HL-60/S4 treated with retinoic acid at 250 ng/mL for 4 days and 3 days (cell line): ENCODE data around the gene GNAI3.

Experiments
- in situ Hi-C: fragments of 300-500 bp; cut with MboI; formaldehyde crosslinking; loops from 2 replicates; pipeline ENCODE4 v1.7.0; 2022; ENCODE audit warnings: low sequenced_read_pairs

Gene GNAI3

DNA sequence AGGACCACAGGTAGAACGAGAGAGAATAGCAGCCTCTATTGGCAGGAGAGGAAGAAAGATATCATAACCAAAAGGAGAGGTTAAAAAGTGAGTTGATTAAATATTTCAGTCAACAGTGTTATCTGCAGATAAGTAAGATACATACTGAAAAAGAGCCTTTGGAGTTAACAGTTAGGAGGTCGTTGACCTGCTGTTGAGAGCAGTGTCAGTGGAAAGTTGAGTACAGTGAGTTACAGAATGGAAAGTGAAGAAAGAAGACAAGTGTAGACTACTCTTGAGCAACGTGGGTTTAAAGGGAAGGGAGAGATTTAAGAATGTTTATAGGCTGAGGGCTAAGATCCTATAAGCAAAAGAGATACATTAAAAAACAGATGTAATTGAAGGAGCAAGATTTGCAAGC, 40.8 kb downstream of the GNAI3 start:
- in situ Hi-C loops = no loop called here

DNA sequence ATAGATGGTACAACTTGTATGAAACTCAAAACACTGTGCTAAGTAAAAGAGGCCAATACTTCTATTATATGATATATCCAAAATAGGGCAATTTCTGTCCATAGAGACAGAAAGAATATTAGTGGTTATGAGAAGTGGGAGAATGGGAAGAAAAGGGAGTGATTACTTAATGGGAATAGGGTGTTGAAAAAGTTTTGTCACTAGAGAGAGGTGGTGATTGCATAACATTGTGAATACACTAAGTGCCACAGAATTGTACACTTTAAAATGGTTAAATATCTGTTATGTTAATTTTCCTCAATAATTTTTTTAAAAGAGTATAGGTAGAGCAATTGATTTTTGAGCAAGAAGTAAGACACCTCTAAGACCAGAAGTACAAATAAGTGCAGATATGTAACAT, 41.3 kb downstream of the GNAI3 start:
- in situ Hi-C loops = no loop called here

DNA sequence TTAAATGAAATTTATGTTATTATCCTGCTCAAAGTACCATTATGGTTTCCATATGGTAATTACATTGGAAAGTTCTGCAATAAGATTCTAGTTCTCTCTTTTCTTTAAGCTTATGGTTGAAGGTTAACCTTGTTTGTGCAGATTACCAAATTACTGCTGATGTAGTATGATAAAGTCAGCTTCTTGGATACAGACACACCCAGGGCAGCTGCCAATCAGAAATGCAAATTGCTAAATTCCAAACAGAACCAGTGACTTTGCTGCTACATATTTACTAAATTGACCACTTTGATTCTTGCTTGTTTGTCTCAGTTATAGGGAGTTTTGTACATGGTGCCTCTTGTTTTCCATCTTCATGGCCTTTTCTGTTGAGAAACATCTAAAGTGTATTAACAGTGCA, 44.5 kb downstream of the GNAI3 start:
- in situ Hi-C loops = no loop called here

DNA sequence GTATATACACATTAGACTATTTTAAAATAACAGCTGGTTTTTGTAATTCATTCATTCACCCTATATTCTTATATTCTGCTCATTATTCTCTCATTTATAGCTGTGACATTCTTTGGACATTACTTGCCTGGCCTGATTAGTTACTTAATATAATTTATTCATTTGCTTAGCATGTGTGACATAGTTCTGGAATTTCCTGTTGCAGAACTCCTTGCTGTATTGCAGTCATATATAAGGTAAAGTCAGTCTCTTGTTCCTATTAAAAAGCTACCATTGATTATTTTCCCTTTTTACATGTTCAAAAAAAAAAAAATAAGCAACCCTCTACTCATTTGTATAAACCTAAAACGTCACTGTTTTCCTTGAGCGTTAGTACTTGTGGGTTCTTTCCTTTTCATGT, 47.1 kb downstream of the GNAI3 start:
- in situ Hi-C loops = no loop called here

DNA sequence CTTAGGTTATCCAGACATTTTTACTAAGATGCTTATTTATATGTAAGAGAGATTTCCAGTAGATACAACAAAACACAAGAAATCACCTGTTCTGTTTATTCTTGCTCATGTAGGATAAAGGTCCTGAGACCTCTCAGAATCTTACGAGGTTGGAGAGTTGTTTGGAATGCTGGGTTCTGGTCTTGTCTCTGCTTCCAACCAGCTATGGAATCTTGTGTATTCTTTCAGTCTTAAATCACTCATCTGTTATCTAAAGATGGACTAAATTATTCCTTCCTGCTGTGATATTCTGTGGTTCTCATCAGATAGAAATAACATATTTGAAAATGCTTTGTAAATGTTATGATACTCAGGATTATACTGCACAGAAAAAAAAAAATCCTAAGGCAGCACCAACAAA, 49.7 kb downstream of the GNAI3 start:
- in situ Hi-C loops = no loop called here

DNA sequence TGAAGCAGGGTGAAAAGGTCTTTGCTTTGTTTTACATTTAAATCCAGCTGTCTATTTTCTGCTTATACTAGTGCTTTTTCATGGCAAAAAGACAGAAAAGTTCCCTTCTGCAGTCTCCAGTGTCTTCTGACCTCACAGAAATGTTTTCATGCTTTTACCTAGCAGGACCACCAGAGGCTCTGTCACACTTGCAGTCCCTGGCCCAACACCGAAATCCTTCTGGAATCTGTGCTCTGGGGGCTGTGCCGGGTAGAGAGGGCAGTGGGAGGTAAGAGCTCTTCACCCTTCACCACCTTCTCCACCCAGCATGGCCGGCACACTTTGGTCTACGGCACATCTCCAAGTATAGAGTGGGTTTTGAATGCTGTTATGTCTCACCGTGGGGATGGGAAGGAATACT, 50.2 kb downstream of the GNAI3 start:
- in situ Hi-C loops = no loop called here

DNA sequence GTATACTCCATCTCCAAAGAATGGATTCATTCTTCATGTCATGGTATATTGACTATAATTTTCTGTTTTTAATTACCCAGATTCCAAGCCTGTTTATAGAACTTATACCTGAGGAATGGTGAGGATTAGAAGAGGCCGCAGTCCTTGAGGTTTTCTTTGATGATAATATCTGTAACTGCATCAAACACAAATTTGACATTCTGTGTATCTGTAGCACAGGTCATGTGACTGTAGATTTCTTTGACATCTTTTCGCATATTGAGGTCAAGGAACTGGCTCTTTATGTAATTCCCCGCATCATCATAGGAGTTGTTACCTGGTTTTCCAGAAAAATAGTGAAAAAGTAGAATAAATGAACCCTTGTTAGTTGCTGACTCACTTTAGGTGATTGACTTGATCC, 54.8 kb downstream of the GNAI3 start:
- in situ Hi-C loops = no loop called here

DNA sequence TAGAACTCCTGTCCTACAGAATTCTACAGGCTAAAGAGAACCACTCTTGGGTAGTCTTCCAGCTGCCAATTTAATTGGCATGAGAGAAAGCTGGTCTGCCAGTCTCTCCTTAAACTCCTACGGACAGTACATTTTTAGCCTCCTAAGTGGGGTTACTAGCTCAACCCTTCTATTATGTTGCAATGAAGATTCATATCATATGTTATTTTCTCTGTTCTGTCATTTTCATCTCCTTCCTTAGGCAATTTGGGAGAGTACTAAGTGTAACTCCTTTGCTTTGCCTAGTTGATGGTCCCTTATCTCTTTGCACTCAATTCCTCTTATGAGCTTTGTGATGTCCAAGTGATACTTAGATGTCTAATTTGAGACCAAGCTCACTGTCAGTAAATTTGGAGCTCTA, 57.0 kb downstream of the GNAI3 start:
- in situ Hi-C loops = no loop called here

DNA sequence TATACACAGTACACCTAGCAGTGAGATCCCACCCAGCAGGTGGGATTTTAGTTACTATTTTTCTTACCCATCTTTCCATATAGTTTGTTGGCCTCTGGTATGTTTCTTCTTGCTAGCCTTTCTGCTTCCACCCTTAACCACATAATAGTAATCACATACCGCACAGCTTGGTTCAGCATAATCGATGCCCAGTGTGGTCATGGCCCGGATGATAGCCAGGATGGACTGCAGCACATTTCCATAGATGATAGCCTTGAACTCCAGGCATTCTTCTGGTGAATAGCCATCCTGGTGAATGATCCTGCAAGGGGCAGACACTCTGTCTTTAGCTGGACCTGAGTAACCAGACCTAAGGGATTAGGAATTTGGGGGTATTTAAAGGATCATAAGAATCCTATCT, 61.5 kb downstream of the GNAI3 start:
- in situ Hi-C loops = no loop called here

DNA sequence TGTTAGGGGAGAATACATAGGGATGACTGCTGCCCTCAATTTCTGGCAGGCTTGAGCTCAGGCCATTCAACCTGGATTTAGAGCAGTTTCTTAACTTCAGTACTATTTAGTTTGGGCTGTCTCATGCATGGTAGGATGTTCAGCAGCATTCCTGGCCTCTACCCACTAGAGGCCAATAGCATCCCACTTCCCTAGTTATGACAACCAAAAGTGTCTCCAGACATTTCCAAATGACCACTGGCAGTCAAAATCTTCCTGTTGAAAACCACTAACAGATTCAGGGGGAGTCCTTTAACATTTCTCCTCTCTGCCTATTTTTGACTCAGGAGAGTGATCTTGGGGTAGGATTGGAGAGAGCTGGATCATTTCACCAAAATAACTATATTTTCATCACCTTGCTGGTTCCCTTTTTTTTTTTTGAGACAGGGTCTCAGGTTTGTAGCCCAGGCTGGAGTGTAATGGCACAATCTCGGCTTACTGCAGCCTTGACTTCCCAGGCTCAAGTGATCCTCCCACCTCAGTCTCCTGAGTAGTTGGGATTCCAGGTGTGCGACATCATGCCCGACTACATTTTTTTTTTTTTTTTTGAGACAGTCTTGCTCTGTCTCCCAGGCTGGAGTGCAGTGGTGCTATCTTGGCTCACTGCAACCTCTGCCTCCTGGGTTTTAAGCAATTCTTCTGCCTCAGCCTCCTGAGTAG, 62.3 kb downstream of the GNAI3 start:
- in situ Hi-C loops = no loop called here

DNA sequence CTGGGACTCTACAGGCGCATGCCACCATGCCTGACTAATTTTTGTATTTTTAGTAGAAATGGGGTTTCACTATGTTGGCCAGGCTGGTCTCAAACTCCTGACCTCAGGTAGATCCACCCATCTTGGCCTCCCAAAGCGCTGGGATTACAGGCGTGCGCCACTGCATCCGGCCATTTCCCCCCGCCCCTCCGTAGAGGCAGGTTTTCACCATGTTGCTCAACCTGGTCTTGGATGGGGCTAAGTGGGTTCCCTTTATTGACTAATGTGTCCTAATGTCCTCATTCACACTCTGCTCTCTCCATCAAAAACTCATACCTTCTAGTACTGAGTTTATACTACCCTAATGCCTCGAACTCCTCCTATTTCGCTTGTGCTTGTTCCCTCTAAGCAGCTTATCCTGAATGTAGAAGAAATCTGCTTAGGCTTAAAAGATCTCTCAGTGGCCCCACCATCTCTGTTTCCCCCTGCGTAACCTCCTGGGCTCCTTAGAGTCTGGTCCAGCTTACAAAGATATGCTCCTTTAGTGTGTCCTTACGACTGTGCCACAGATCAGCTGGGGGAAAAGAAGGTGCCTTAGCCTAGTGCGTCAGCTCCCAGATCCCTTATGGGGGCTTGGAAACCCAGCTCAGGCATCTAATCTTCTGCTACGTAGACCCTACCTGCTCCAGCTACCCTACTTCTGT, 63.0 kb downstream of the GNAI3 start:
- in situ Hi-C loops = no loop called here

DNA sequence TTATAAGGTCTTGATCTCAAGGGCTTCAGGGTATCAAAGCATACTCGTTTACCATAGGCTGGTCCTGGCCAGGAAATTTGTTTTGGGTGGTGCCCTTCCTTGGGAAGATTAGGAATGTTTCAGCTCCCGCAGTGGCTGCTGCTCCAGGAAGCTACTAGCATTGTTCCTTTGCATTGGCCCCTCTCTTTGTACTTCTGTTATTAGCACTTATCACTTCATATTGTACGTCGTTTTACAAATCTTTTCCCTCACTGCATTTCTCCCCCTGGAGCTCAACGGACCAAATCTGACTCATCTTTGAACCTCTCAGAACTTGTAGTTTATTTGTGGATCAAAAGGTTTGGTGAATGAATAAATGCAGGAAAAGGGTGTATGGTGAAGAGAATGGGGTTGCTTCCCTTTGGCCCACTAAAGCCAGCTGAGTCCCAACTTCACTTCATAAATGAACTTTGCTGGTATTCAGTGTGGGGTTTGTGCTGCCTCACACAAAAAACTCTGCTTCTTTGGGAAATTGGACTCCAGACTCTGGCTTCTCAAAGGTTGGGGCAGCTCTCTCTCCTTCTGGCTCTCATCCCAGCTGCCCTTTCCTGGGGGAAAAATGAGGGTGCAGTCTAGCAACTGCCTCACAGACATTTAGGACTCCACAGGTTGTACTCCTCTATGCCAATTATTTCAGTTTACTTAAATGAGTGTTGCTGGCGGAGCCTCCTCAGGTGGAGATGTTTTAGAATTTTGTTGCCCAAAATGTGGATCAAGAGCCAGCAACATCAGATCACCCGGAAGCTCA, 65.1 kb downstream of the GNAI3 start:
- in situ Hi-C loops = no loop called here

DNA sequence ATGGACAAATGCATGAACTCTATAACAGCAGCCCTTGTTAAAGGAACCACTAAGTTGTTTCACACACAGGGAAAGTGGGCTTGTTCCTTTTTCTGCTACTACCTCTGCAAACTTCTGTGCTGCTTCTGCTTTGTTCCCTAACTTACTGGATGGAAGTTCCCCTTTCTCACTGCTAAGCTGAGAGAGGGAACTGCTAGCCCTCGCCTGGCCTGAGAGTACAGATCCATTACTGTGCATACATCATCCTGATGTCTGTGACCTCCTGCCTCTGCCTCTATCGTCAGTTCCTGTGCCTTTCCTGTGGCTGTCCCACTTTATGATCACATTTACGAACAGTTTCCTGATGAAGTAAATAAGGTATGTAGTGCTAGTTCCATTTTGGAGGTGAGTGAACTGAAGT, 67.5 kb downstream of the GNAI3 start:
- in situ Hi-C loops = no loop called here

DNA sequence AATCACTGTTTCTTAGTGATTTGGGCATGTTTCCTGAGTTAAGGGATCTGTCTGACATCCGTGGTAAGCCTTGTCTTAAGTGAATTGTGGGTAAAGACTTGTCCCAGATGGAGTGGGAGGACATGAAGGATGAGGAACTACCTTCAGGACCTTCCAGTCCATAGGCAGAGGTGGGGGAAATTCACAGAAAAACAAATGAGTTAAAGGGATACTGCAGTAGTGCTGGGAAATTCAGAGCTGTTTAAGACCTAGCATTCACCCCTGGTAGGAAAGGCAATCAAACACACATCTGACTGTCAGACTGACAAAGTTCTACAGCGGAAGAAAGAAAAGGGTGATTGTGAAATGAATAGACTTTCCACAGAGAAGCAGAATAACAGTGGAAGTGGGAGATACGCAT, 68.0 kb downstream of the GNAI3 start:
- in situ Hi-C loops = no loop called here

DNA sequence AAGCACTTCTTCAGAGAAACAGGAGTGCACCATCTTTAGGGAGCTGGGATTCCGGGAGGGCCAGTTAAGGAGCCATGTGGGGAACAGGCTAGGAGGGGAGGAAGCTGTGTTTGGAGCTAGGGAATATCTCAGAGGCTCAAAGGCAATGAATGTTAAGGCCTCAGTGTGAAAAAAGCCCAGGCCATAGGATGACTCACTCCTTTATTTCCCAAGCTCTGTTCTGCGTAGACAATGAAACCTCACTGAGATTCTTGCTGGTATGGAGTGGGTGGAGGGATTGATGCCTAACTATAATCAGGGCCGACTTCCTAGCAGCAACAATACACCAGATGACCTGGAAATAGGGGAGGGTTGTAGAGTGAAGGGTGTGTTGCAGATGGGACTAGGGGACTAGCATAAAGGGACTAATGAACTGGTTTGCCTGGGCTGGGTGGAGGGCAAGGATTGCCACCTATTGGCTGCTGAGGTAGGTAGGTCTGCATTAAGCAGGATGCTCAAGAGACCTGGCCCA, 68.9 kb downstream of the GNAI3 start:
- in situ Hi-C loops = no loop called here

DNA sequence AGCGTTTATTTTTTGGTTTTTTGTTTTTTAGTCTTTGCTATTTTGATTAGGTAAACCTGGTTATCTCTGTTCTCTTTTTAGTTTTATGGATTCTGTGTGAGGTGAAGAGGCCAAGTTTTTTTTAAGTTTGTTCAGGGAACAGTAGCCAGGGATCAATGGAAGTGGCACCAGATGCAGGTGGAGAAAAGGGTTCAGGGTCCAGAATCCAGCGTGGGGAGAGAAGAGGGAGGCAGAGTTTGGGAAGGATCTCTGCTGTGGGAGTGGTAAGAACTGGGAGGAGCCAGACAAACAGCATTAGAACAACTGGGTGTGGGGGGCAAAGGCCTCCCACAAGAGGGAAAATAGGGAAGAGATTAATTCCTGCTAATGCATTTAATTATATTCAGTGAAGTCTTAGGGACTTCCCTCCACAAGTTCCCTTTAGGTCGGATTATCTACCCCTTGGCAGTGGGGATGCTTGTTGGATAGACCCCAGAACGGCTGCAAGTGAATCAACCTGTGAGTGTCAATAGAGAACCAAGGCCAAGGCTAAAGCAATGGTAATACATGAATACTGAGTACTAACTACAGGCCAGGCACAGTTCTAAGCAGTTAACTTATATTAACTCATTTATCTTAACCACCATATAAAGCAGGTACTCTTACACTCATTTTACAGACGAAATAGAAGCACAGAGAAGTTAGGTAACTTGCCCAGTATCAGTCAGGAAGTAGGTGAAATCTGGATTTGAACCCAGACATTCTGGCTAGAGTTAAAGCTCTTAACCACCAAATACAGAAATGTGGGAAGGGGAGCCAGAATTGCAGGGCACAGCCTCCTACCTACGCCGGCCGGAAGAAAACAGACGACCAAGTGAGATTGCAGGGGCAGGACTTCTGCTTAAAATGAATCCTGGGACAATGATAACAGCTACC, 70.5 kb downstream of the GNAI3 start:
- in situ Hi-C loops = no loop called here

DNA sequence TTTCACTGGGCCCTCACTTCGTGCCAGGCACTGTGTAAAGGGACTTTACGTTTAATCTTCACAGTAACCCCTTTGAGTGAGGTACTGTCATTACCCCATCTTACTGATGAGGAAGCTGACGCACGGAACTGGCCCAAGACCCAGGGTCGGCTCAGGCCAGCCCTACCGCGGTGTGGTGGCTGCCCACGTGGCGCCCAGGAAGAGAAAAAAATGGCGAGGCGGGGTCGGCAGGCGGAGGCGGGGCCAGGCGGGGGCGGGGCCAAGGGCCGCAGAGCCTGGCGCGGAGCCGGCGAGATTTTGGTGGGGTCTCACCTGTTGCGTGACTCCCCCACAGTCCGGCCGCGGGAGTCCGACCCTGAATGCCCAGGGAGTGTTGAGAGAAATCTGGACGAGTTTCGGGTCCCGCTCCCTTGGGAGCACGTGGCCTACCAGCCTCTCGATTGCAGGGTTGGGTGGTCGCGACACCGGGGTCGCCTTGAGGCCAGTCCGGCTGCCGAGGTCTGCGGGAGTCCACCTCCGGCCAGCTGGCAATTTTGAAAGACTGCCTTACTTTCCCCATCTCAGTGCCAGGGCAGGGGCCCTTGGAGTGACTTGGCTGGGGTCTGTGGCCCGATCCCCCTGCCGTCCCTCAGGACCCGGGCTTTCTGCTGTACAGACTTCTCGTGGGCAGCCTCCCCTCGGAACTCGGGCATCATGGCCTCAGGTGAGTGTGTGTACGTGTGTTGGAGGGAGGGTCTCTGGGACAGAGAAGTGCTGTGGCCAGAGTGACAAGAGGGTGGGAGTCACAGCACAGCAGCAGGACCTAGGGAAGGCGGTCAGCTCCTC, 71.4 kb downstream of the GNAI3 start, which contains the start of the genes AMPD2 and GNAT2:
Gene AMPD2 (plus strand): TSS at position 262 of the 825 bp plus-strand sequence. CDS start 1,339 bp downstream, outside the sequence.
Gene GNAT2 (minus strand): TSS at position 41 of the 825 bp plus-strand sequence. CDS start 6,746 bp downstream, outside the sequence.
- in situ Hi-C loops = loop anchor here (10.0 kb wide), 1 partner anchor 75 kb away; the partner anchor contains the start of gene GNAI3

DNA sequence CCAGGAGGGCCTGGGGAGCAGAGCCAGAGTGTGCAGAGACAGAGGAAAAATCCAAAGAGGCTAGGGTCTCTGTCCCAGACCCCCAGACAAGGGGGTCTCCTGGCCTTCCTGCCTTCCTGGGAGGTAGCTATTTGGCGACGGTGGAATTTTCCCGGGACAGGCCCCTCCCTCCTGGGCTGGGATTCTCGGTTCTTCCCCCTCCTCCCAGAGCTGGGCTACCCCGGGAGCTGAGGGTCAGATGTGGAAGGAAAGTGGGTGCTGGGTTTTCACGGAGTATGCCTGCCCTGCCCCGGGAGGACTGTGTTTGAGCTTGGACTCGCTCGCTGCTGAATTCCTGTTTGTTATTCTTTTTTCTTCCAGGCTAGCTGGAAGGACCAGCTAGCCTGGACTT, 72.0 kb downstream of the GNAI3 start:
- in situ Hi-C loops = loop anchor here (10.0 kb wide), 1 partner anchor 76 kb away; the partner anchor contains the start of gene GNAI3

DNA sequence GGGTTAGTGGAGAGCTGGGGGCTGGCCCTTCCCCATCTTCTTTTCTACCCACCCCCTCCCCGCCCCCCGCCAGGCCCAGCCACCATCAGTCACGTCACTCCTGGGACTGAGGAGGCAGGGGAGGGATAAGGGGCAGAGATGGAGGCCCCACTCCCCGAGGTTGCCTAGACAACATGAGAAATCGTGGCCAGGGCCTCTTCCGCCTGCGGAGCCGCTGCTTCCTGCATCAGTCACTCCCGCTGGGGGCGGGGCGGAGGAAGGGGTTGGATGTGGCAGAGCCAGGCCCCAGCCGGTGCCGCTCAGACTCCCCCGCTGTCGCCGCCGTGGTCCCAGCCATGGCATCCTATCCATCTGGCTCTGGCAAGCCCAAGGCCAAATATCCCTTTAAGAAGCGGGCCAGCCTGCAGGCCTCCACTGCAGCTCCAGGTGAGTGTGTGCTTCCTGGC, 72.4 kb downstream of the GNAI3 start:
- in situ Hi-C loops = loop anchor here (10.0 kb wide), 1 partner anchor 76 kb away; the partner anchor contains the start of gene GNAI3
